HG03521 (cell line): ENCODE data around the gene RAD21L1.

Source experiments
- ATAC-seq: cut with Tn5 transposase; IDR thresholded peaks from one replicate; pipeline ENCODE4 v1.9.1; 2021; ENCODE audit warnings: mild to moderate bottlenecking, moderate library complexity; ENCODE audit not compliant: unreplicated experiment

RAD21L1 gene

GRCh38 chr20:1225783-1226654 is at the start of gene RAD21L1:
RAD21L1 (plus strand) TSS chr20:1226044; CDS start chr20:1228454, 2,410 bp downstream.
- peak; percentile 49 for ATAC-seq

GRCh38 chr20:1177680-1178079 is 48.2 kb upstream of the RAD21L1 start:
- no peak for ATAC-seq

- no peak for ATAC-seq
These were observed 47.7 kb upstream of the RAD21L1 start for GRCh38 chr20:1178103-1178502.

GRCh38 chr20:1178623-1179022 is 47.2 kb upstream of the RAD21L1 start:
- no peak for ATAC-seq

GRCh38 chr20:1180949-1181348 is 44.9 kb upstream of the RAD21L1 start:
- ATAC-seq: no peak

- ATAC-seq: no peak
These were observed 43.7 kb upstream of the RAD21L1 start for GRCh38 chr20:1182106-1182505.

- ATAC-seq: no peak
These were observed 42.7 kb upstream of the RAD21L1 start for GRCh38 chr20:1183153-1183552.

GRCh38 chr20:1184260-1184637 is 41.6 kb upstream of the RAD21L1 start:
- no peak for ATAC-seq

GRCh38 chr20:1184638-1185315 is 41.1 kb upstream of the RAD21L1 start, which contains the start of gene TMEM74B:
TMEM74B (minus strand) TSS chr20:1184981; CDS start chr20:1183801, 1,180 bp downstream.
- no peak for ATAC-seq

- ATAC-seq: no peak
These were observed 40.5 kb upstream of the RAD21L1 start for GRCh38 chr20:1185316-1185741.

GRCh38 chr20:1185790-1186334 is 40.0 kb upstream of the RAD21L1 start:
- ATAC-seq: no peak

GRCh38 chr20:1186367-1186991 is 39.4 kb upstream of the RAD21L1 start:
- no peak for ATAC-seq

- no peak for ATAC-seq
These were observed 38.2 kb upstream of the RAD21L1 start for GRCh38 chr20:1187605-1188171.

GRCh38 chr20:1188347-1188746 is 37.5 kb upstream of the RAD21L1 start:
- ATAC-seq: no peak

- no peak for ATAC-seq
These were observed 36.0 kb upstream of the RAD21L1 start for GRCh38 chr20:1189827-1190226.

- no peak for ATAC-seq
These were observed 35.0 kb upstream of the RAD21L1 start for GRCh38 chr20:1190847-1191246.

- no peak for ATAC-seq
These were observed 34.5 kb upstream of the RAD21L1 start for GRCh38 chr20:1191299-1191698.

- ATAC-seq: no peak
These were observed 30.6 kb upstream of the RAD21L1 start for GRCh38 chr20:1195226-1195625.

- no peak for ATAC-seq
These were observed 29.2 kb upstream of the RAD21L1 start for GRCh38 chr20:1196634-1197033.

- no peak for ATAC-seq
These were observed 28.0 kb upstream of the RAD21L1 start for GRCh38 chr20:1197801-1198200.

- no peak for ATAC-seq
These were observed 27.1 kb upstream of the RAD21L1 start for GRCh38 chr20:1198751-1199150.
